A549 (cell line): ENCODE results near the gene ATL1.

Experiments
- BHLHE40 ChIP-seq: IDR thresholded peaks from 2 replicates; pipeline ENCODE4 v1.6.1; 2012; ENCODE audit warnings: low read depth, low read length, inconsistent platforms
- CBX2 ChIP-seq: fragments of 200-600 bp; sonication (generic); IDR thresholded peaks from 2 replicates; pipeline ENCODE4 v1.6.1; 2016; ENCODE audit warnings: low read depth, mild to moderate bottlenecking, borderline replicate concordance
- MAZ ChIP-seq: fragments of 150-350 bp; IDR thresholded peaks from 2 replicates; pipeline ENCODE4 v1.6.1; 2014; ENCODE audit warnings: antibody characterized with exemption, low read depth, low read length, borderline replicate concordance
- TF ChIP-seq, protein P1 (sequence below): IDR thresholded peaks from 2 replicates; pipeline ENCODE4 v1.6.1; 2012
- TF ChIP-seq, protein P2 (sequence below): fragments of >200 bp; sonication (Bioruptor Twin); formaldehyde crosslinking; IDR thresholded peaks from 3 replicates; pipeline ENCODE4 v1.5.1; 2016

DNA sequence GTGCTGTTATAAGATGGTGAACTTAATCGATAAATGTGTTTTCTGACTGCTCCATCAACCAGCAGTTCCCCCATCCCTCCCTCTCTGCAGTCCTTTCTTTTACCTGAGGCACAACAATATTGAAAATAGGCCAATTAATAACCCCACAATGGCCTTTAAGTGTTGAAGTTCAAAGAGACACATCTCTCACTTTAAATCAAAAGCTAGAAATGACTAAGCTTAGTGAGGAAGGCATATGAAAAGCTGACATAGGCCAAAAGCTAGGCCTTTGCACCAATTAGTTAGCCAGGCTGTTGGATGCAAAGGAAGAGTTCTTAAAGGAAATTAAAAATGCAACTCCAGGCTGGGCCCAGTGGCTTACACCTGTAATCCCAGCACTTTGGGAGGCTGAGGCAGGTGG, 64.5 kb downstream of the ATL1 start:
- TF ChIP-seq MAZ, result no peak
- TF ChIP-seq, protein P1, sequence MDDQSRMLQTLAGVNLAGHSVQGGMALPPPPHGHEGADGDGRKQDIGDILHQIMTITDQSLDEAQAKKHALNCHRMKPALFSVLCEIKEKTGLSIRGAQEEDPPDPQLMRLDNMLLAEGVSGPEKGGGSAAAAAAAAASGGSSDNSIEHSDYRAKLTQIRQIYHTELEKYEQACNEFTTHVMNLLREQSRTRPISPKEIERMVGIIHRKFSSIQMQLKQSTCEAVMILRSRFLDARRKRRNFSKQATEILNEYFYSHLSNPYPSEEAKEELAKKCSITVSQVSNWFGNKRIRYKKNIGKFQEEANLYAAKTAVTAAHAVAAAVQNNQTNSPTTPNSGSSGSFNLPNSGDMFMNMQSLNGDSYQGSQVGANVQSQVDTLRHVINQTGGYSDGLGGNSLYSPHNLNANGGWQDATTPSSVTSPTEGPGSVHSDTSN, result no peak
- TF ChIP-seq CBX2, result no peak
- TF ChIP-seq, protein P2, sequence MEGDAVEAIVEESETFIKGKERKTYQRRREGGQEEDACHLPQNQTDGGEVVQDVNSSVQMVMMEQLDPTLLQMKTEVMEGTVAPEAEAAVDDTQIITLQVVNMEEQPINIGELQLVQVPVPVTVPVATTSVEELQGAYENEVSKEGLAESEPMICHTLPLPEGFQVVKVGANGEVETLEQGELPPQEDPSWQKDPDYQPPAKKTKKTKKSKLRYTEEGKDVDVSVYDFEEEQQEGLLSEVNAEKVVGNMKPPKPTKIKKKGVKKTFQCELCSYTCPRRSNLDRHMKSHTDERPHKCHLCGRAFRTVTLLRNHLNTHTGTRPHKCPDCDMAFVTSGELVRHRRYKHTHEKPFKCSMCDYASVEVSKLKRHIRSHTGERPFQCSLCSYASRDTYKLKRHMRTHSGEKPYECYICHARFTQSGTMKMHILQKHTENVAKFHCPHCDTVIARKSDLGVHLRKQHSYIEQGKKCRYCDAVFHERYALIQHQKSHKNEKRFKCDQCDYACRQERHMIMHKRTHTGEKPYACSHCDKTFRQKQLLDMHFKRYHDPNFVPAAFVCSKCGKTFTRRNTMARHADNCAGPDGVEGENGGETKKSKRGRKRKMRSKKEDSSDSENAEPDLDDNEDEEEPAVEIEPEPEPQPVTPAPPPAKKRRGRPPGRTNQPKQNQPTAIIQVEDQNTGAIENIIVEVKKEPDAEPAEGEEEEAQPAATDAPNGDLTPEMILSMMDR, result no peak
- TF ChIP-seq BHLHE40, result no peak
